Measurements from ENCODE around the gene GLIPR1L2.

The GLIPR1L2 gene

GRCh38 chr12:75478116-75478794 lies 87.4 kb downstream of the GLIPR1L2 start:
- DNase-seq (ENCODE audit: low read depth): no peak

- DNase-seq (ENCODE audit: low read depth): no peak
Observed at GRCh38 chr12:75479963-75480461, 89.1 kb downstream of the GLIPR1L2 start.

- peak; percentile 42 for DNase-seq (ENCODE audit: low read depth)
Observed at GRCh38 chr12:75480469-75480949, 89.6 kb downstream of the GLIPR1L2 start, which contains the start of gene GLIPR1. GLIPR1 (plus strand) TSS chr12:75480755; CDS start chr12:75480881, 126 bp downstream.

- DNase-seq (ENCODE audit: low read depth): no peak
Observed at GRCh38 chr12:75481013-75481705, 90.3 kb downstream of the GLIPR1L2 start.

- no peak for DNase-seq (ENCODE audit: low read depth)
Observed at GRCh38 chr12:75481774-75482173, 90.9 kb downstream of the GLIPR1L2 start.
